CD14-positive monocyte (primary cell): Measurements from ENCODE around the gene PCGF3. TPM values are rescaled to one million over a fixed set of nuclear protein-coding genes. Genes with fewer than 3 reads are reported as not detected.

Experiments
- DNase-seq, 3 donors: peaks; one replicate each; pipeline ENCODE4 v3.0.0-alpha.2; 2011 to 2022
- H2AFZ ChIP-seq: 2 replicates; pipeline ENCODE4 v1.6.0; 2012; ENCODE audit warnings: mild to moderate bottlenecking, low read depth, low read length, inconsistent platforms; ENCODE audit not compliant: insufficient read depth, poor library complexity, severe bottlenecking
- H3K27ac ChIP-seq, 2 donors: 1 replicate in 1 of 2; 2 replicates in 1 of 2; pipeline ENCODE4 v1.5.1; 2012 to 2013; ENCODE audit warnings: low read length in 2 of 2, control low read depth in 1 of 2, inconsistent platforms in 1 of 2, low read depth in 1 of 2, mild to moderate bottlenecking in 1 of 2
- H3K27me3 ChIP-seq, 2 donors: one replicate each; pipeline versions ENCODE4 v1.6.0 to v1.6.1; 2011 to 2013; ENCODE audit warnings: low read length in 2 of 2; ENCODE audit not compliant: control insufficient read depth in 2 of 2, insufficient read depth in 2 of 2
- H3K36me3 ChIP-seq, 2 donors: replicated peaks in 1 of 2; 1 replicate in 1 of 2; 2 replicates in 1 of 2; pipeline versions ENCODE4 v1.5.1 to v1.6.1; 2012 to 2013; ENCODE audit warnings: low read length in 2 of 2, control low read depth in 1 of 2, inconsistent platforms in 1 of 2, mild to moderate bottlenecking in 1 of 2; ENCODE audit not compliant: insufficient read depth in 2 of 2, control insufficient read depth in 1 of 2
- H3K4me1 ChIP-seq, 2 donors: 1 replicate in 1 of 2; 2 replicates in 1 of 2; pipeline versions ENCODE4 v1.5.1 to v1.6.1; 2012 to 2013; ENCODE audit warnings: low read length in 2 of 2, control low read depth in 1 of 2, inconsistent platforms in 1 of 2, mild to moderate bottlenecking in 1 of 2, moderate library complexity in 1 of 2; ENCODE audit not compliant: insufficient read depth in 2 of 2, control insufficient read depth in 1 of 2
- H3K4me2 ChIP-seq: replicated peaks from 2 replicates; pipeline ENCODE3; 2012; ENCODE audit warnings: low read length, moderate library complexity, mild to moderate bottlenecking; ENCODE audit not compliant: poor library complexity, severe bottlenecking; ENCODE audit errors: extremely low read depth
- H3K4me3 ChIP-seq, 3 experiments: fragments of 200-600 bp in 1 of 3; sonication (generic) in 1 of 3; replicated peaks in 1 of 3; 1 replicate in 2 of 3; 2 replicates in 1 of 3; pipeline ENCODE4 v1.5.1; 2011 to 2013; ENCODE audit warnings: low read length in 3 of 3, mild to moderate bottlenecking in 3 of 3, control low read depth in 2 of 3, low read depth in 2 of 3, inconsistent platforms in 1 of 3, moderate library complexity in 1 of 3
- H3K79me2 ChIP-seq: 2 replicates; pipeline ENCODE4 v1.6.0; 2012; ENCODE audit warnings: mild to moderate bottlenecking, control low read depth, inconsistent platforms, low read length, moderate library complexity; ENCODE audit not compliant: insufficient read depth
- H3K9ac ChIP-seq: 2 replicates; pipeline ENCODE4 v1.6.0; 2017; ENCODE audit warnings: low read length, mild to moderate bottlenecking; ENCODE audit not compliant: insufficient read depth, poor library complexity, severe bottlenecking
- H3K9me3 ChIP-seq, 2 donors: replicated peaks in 1 of 2; 1 replicate in 1 of 2; 2 replicates in 1 of 2; pipeline versions ENCODE4 v1.5.1 to v1.6.1; 2012 to 2013; ENCODE audit warnings: low read length in 2 of 2, control low read depth in 1 of 2; ENCODE audit not compliant: control insufficient read depth in 1 of 2, insufficient read depth in 1 of 2
- H4K20me1 ChIP-seq: 2 replicates; pipeline ENCODE4 v1.6.0; 2012; ENCODE audit warnings: mild to moderate bottlenecking, low read length, control low read depth, moderate library complexity; ENCODE audit not compliant: insufficient read depth
- H3K27ac Mint-ChIP-seq, 7 donors: one replicate each; pipeline ENCODE4 v1.8.0; 2020; ENCODE audit warnings: mild to moderate bottlenecking in 7 of 7, mixed read lengths in 7 of 7, moderate library complexity in 6 of 7, inconsistent platforms in 2 of 7
- H3K27me3 Mint-ChIP-seq, 3 donors: one replicate each; pipeline ENCODE4 v1.8.0; 2021 to 2022; ENCODE audit warnings: low read depth in 3 of 3, mild to moderate bottlenecking in 3 of 3, mixed read lengths in 3 of 3, moderate library complexity in 3 of 3, inconsistent platforms in 1 of 3
- H3K36me3 Mint-ChIP-seq, 2 donors: one replicate each; pipeline ENCODE4 v1.8.0; 2020; ENCODE audit warnings: mixed read lengths in 2 of 2, inconsistent platforms in 1 of 2, mild to moderate bottlenecking in 1 of 2
- H3K4me1 Mint-ChIP-seq: one replicate; pipeline ENCODE4 v1.8.0; 2020; ENCODE audit warnings: mild to moderate bottlenecking, mixed read lengths
- H3K4me3 Mint-ChIP-seq, 2 donors: one replicate each; pipeline ENCODE4 v1.8.0; 2020; ENCODE audit warnings: mild to moderate bottlenecking in 2 of 2, mixed read lengths in 2 of 2, moderate library complexity in 1 of 2
- H3K9me3 Mint-ChIP-seq, 7 donors: one replicate each; pipeline ENCODE4 v1.8.0; 2020 to 2022; ENCODE audit warnings: mixed read lengths in 7 of 7, mild to moderate bottlenecking in 6 of 7, moderate library complexity in 6 of 7, inconsistent platforms in 2 of 7
- WGBS: methylation state at CpG from one replicate; pipeline ENCODE4 v1.1.5; 2013; ENCODE audit warnings: missing lambda C conversion rate; ENCODE audit not compliant: insufficient coverage; 5-methylcytosine and 5-hydroxymethylcytosine counted together
- intact Hi-C, 2 donors: fragments of 100-400 bp; cut with micrococcal nuclease; formaldehyde crosslinking; loops; one replicate each; pipeline versions ENCODE4 v1.15.0 to v1.15.1; 2023
- polyA plus RNA-seq, 3 donors: library from polyadenylated mRNA; depleted of rRNA in 1 of 3; unstranded in 2 of 3; stranded (reverse) in 1 of 3; fragments of 300-500 nt in 2 of 3; fragments of >200 nt in 1 of 3; fragmentation: Illumina TruSeq in 2 of 3; gene quantifications; 1 replicate in 2 of 3; 2 replicates in 1 of 3; pipeline ENCODE4 v1.2.3, GENCODE V29; 2012 to 2021
- TF ChIP-seq, protein P1 (sequence below): fragments of 200-600 bp; IDR thresholded peaks from one replicate; pipeline ENCODE4 v1.8.0; 2022; ENCODE audit warnings: antibody characterized with exemption, mild to moderate bottlenecking

The PCGF3 gene
- polyA plus RNA-seq, 3 donors = 7.0 to 163 (median 8.3) TPM

DNA sequence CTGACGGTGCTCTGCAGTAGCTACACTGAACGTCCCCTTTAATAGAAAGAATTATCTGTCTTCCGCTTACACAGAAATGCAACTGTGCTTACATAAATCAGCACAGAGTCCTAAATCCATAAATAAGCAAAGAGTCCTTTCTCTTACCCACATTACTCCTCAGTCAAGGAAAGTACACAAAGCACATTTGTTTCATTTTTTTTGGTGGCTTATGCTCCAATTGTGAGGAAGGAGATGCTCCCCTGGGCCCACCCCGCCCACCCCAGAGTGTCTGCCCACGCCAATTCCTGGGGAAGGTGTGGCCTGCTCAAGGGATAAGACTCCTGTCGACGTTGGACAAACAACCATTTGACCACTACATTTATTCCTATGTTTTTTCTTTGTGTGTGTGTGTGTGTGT lies 66.5 kb downstream of the PCGF3 start:
- Histone ChIP-seq H2AFZ (no peak overlapping the region), H3K27me3 (no peaks in the 10 kb centered on the region), H3K4me2 (no peak overlapping the region), H4K20me1 (peaks cover 97% of the 10 kb centered on the region), H3K36me3 (peaks cover 51 to 89% of the 10 kb centered on the region in 2 donors), H3K27ac (peak overlapping the region in 1 of 2 donors; percentile 1), H3K9me3 (no peaks in the 10 kb centered on the region), H3K79me2 (peaks cover 94% of the 10 kb centered on the region), H3K4me1 (no peaks in the 10 kb centered on the region), H3K4me3 (no peak overlapping the region), H3K9ac (no peak overlapping the region)
- no peak overlapping the region for H3K4me3 Mint-ChIP-seq
- TF ChIP-seq, protein P1, sequence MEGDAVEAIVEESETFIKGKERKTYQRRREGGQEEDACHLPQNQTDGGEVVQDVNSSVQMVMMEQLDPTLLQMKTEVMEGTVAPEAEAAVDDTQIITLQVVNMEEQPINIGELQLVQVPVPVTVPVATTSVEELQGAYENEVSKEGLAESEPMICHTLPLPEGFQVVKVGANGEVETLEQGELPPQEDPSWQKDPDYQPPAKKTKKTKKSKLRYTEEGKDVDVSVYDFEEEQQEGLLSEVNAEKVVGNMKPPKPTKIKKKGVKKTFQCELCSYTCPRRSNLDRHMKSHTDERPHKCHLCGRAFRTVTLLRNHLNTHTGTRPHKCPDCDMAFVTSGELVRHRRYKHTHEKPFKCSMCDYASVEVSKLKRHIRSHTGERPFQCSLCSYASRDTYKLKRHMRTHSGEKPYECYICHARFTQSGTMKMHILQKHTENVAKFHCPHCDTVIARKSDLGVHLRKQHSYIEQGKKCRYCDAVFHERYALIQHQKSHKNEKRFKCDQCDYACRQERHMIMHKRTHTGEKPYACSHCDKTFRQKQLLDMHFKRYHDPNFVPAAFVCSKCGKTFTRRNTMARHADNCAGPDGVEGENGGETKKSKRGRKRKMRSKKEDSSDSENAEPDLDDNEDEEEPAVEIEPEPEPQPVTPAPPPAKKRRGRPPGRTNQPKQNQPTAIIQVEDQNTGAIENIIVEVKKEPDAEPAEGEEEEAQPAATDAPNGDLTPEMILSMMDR = no peak
- peaks cover 50 to 82% of the 10 kb centered on the region in 2 donors for H3K36me3 Mint-ChIP-seq
- no peak for DNase-seq
- intact Hi-C loops = no loop called here
- peak overlapping the region in 2 of 7 donors; percentile 6 to 37 for H3K27ac Mint-ChIP-seq
- H3K27me3 Mint-ChIP-seq = peaks cover 0 to 1% (median 0%) of the 10 kb centered on the region in 3 donors
- 67% methylated on average over 2 of the region's 7 CpGs for WGBS
- H3K4me1 Mint-ChIP-seq = peaks cover 1% of the 10 kb centered on the region
- H3K9me3 Mint-ChIP-seq = peaks cover 0 to 6% (median 4%) of the 10 kb centered on the region in 7 donors

DNA sequence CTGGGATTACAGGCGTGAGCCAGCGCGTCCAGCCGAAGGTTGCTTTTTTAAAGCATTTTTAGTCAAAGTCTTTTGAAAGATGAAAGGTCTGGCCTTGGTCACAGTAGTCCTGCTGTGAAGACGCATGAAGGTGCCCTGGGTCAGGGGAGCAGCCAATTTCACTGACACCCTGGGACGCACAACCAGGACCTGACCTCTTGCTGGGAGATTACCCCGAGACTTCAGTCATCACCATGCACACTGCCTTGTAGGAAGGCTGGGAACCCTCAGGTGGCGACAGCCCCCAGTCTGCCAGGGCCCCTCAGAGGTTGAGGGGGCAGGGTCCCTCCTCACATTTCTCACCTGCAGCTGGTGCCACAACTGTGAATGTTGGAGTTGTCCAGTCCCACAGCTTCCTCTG lies 67.1 kb downstream of the PCGF3 start:
- H3K27me3 ChIP-seq = no peaks in the 10 kb centered on the region
- H3K4me1 Mint-ChIP-seq = peaks cover 3% of the 10 kb centered on the region
- H3K4me3 Mint-ChIP-seq = no peak overlapping the region
- peaks cover 97% of the 10 kb centered on the region for H3K79me2 ChIP-seq
- no peak overlapping the region for H3K9ac ChIP-seq
- no peak overlapping the region for H3K4me2 ChIP-seq
- H3K36me3 ChIP-seq = peaks cover 51 to 89% of the 10 kb centered on the region in 2 donors
- peaks cover 0 to 6% (median 4%) of the 10 kb centered on the region in 7 donors for H3K9me3 Mint-ChIP-seq
- H3K27me3 Mint-ChIP-seq = peaks cover 0 to 1% (median 0%) of the 10 kb centered on the region in 3 donors
- TF ChIP-seq, protein P1 = no peak
- H3K27ac ChIP-seq = no peak overlapping the region
- H3K36me3 Mint-ChIP-seq = peaks cover 49 to 82% of the 10 kb centered on the region in 2 donors
- no peak overlapping the region for H2AFZ ChIP-seq
- H3K9me3 ChIP-seq = no peaks in the 10 kb centered on the region
- no peak for DNase-seq
- H3K27ac Mint-ChIP-seq = peak overlapping the region in 1 of 7 donors; percentile 18
- WGBS = 95% methylated on average over 7 of the region's 8 CpGs
- H3K4me1 ChIP-seq = no peaks in the 10 kb centered on the region
- intact Hi-C loops = no loop called here
- H3K4me3 ChIP-seq = no peak overlapping the region
- peaks cover 97% of the 10 kb centered on the region for H4K20me1 ChIP-seq
